GM12878 (cell line): ENCODE results near the gene TAF10. TPM values are rescaled to one million over a fixed set of nuclear protein-coding genes. Genes with fewer than 3 reads are reported as not detected.

Experiments used
- ATAC-seq: fragments of 200-7000 bp; cut with Tn5 transposase; 3 replicates; pipeline ENCODE4 v1.9.1; 2020; ENCODE audit warnings: mild to moderate bottlenecking, moderate library complexity
- BruUV-seq: library from RNA; stranded (reverse); fragments of 400-500 nt; replicated peaks from 2 replicates; lab custom pipeline; 2021; lab: Mats Ljungman, UMichigan
- CTCF ChIA-PET: fragments of 300-600 bp; sonication (Branson Sonifier 250); formaldehyde crosslinking; extraction: SDS; loops from one replicate; lab custom pipeline; 2021; ENCODE audit warnings: inconsistent platforms; lab: Yijun Ruan, JAX
- POLR2A ChIA-PET: fragments of 350-600 bp; formaldehyde crosslinking; extraction: SDS; loops from one replicate; lab custom pipeline; 2021; ENCODE audit warnings: inconsistent platforms; lab: Charles Lee
- RAD21 ChIA-PET: fragments of 300-600 bp; sonication (Branson Sonifier 250); formaldehyde crosslinking; loops from one replicate; lab custom pipeline; 2023; ENCODE audit warnings: antibody characterized with exemption; ENCODE audit not compliant: unreplicated experiment; lab: Charles Lee
- SMC1A ChIA-PET: fragments of 300-600 bp; sonication (Branson Sonifier 250); formaldehyde crosslinking; loops from one replicate; lab custom pipeline; 2023; ENCODE audit not compliant: unreplicated experiment, uncharacterized antibody; lab: Charles Lee
- DNase-seq: peaks from one replicate; pipeline ENCODE4 v3.0.0-alpha.2; 2011; ENCODE audit warnings: low read depth, low spot score
- FAIRE-seq: peaks from 3 replicates; lab custom pipeline; 2011; peaks lifted over from hg19 to GRCh38; lab: Jason Lieb, UNC
- H2AFZ ChIP-seq: 2 replicates; pipeline ENCODE4 v1.6.0; 2011; ENCODE audit warnings: low read depth, low read length, control low read depth; ENCODE audit not compliant: control insufficient read depth
- H3K27ac ChIP-seq: 2 replicates; pipeline ENCODE4 v1.5.1; 2011; ENCODE audit warnings: control low read depth; ENCODE audit not compliant: control insufficient read depth, insufficient read depth
- H3K27me3 ChIP-seq, 2 experiments: replicated peaks in 1 of 2; 2 replicates each; pipeline versions ENCODE4 v1.6.0 to v1.6.1; 2011; ENCODE audit warnings: low read length in 1 of 2; ENCODE audit not compliant: control insufficient read depth in 2 of 2, insufficient read depth in 2 of 2
- H3K36me3 ChIP-seq, 2 experiments: 2 replicates each; pipeline ENCODE4 v1.5.1; 2011; ENCODE audit warnings: low read length in 1 of 2; ENCODE audit not compliant: control insufficient read depth in 2 of 2, insufficient read depth in 2 of 2
- H3K4me1 ChIP-seq: 2 replicates; pipeline ENCODE4 v1.6.1; 2011; ENCODE audit warnings: mild to moderate bottlenecking, low read length, moderate library complexity, mixed read lengths; ENCODE audit not compliant: control insufficient read depth, insufficient read depth
- H3K4me2 ChIP-seq: 2 replicates; pipeline ENCODE4 v1.6.0; 2011; ENCODE audit warnings: control low read depth; ENCODE audit not compliant: control insufficient read depth, insufficient read depth
- H3K4me3 ChIP-seq: fragments of 200-600 bp; sonication (generic); 2 replicates; pipeline ENCODE4 v1.5.1; 2016
- H3K79me2 ChIP-seq: 2 replicates; pipeline ENCODE4 v1.6.0; 2011; ENCODE audit warnings: low read length; ENCODE audit not compliant: control insufficient read depth, insufficient read depth
- H3K9ac ChIP-seq: 2 replicates; pipeline ENCODE4 v1.8.0; 2011; ENCODE audit warnings: low read length, control low read depth, mixed read lengths; ENCODE audit not compliant: control insufficient read depth, insufficient read depth
- H3K9me3 ChIP-seq: replicated peaks from 3 replicates; pipeline ENCODE4 v1.5.1; 2011; ENCODE audit warnings: mild to moderate bottlenecking, low read length; ENCODE audit not compliant: control insufficient read depth, insufficient read depth
- H4K20me1 ChIP-seq: 2 replicates; pipeline ENCODE4 v1.6.0; 2011; ENCODE audit not compliant: control insufficient read depth, insufficient read depth
- BRCA1 ChIP-seq: IDR thresholded peaks from 2 replicates; pipeline ENCODE4 v1.6.1; 2011; ENCODE audit warnings: low read depth, low read length, improper control_type of control experiment
- EED ChIP-seq: sonication (generic); IDR thresholded peaks from 2 replicates; pipeline ENCODE4 v1.6.1; 2016; ENCODE audit warnings: antibody characterized with exemption, low read depth
- KLF5 ChIP-seq: fragments of 450-650 bp; IDR thresholded peaks from 2 replicates; pipeline ENCODE4 v1.6.1; 2014; ENCODE audit warnings: mild to moderate bottlenecking; ENCODE audit not compliant: partially characterized antibody
- WGBS: methylation state at CpG from one replicate; pipeline ENCODE4 v1.1.6; 2016; ENCODE audit warnings: low lambda C conversion rate; ENCODE audit not compliant: insufficient replicate concordance, insufficient coverage; ENCODE audit errors: missing lambda C conversion rate; 5-methylcytosine and 5-hydroxymethylcytosine counted together
- in situ Hi-C: fragments of 300-500 bp; cut with MboI; formaldehyde crosslinking; loops from 9 replicates; pipeline ENCODE4 v1.14.3; 2018; ENCODE audit warnings: mixed read lengths
- intact Hi-C: fragments of 100-400 bp; cut with micrococcal nuclease; formaldehyde crosslinking; loops from one replicate; pipeline ENCODE4 v1.14.2; 2022; ENCODE audit not compliant: unreplicated experiment
- polyA plus RNA-seq, 11 experiments: library from polyadenylated mRNA; depleted of rRNA in 4 of 11; unstranded in 6 of 11; stranded (reverse) in 5 of 11; fragments of >200 nt; fragmentation: Nextera tagmentation in 4 of 11; fragmentation: Illumina TruSeq in 1 of 11; extraction: Ambion mirVana in 4 of 11; extraction: Trizol in 1 of 11; gene quantifications; 1 replicate in 1 of 11; 2 replicates in 10 of 11; pipeline versions ENCODE4 v1.2.1 to v1.2.3, GENCODE V29; 2011 to 2016; ENCODE audit warnings: inconsistent platforms in 2 of 11, missing spikeins in 2 of 11, low read depth in 1 of 11
- total RNA-seq, 4 experiments: library from RNA; depleted of rRNA in 3 of 4; stranded (reverse); fragments of >200 nt in 3 of 4; fragmentation: Illumina TruSeq in 1 of 4; extraction: Trizol in 1 of 4; gene quantifications; 2 replicates each; pipeline versions ENCODE4 v1.2.1 to v1.2.3, GENCODE V29; 2013 to 2021
- TF ChIP-seq, protein P1 (sequence below): IDR thresholded peaks from 2 replicates; pipeline ENCODE4 v1.6.1; 2011; ENCODE audit warnings: low read depth, mild to moderate bottlenecking, low read length, moderate library complexity, borderline replicate concordance; ENCODE audit errors: extremely low read depth

Gene TAF10
- total and polyA plus RNA-seq, 10 of the 15 experiments (the other 5 are each of a cell fraction or from before 2014, with no cell fraction given): 26.7 to 251 (median 149) TPM

DNA sequence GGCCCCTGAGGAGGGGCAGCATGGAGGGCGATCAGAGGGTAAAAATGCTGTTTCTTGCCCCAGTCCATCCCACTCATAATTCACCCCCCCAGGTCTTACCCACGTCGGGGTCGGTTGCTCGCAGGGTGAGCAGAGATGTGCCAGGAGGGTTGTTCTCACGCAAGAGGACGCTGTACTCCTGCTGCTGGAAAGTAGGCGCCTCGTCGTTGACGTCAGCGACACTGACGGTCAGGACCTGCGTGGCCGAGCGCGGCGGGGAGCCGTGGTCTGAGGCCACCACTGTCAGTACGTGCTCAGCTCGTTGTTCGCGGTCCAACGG, 17.5 kb upstream of the TAF10 start:
- SMC1A ChIA-PET: interaction anchor here (0.7 kb wide), 1 partner anchor 10 kb away, joined by 3 read pairs; the partner anchor contains the start of gene TPP1
- Histone ChIP-seq H3K9ac (no peak overlapping the region), H4K20me1 (no peaks in the 10 kb centered on the region), H3K4me3 (no peak overlapping the region), H2AFZ (no peak overlapping the region), H3K4me2 (no peak overlapping the region), H3K9me3 (no peaks in the 10 kb centered on the region), H3K27ac (no peak overlapping the region), H3K36me3 (no peaks in the 10 kb centered on the region), H3K27me3 (no peaks in the 10 kb centered on the region), H3K4me1 (peaks cover 9% of the 10 kb centered on the region), H3K79me2 (no peaks in the 10 kb centered on the region)
- BruUV-seq: no TSS peak
- CTCF ChIA-PET: interaction anchor here (2.3 kb wide), 1 partner anchor 12 kb away, joined by 6 read pairs; no protein-coding TSS in a partner anchor
- DNase-seq (no peak), FAIRE-seq (no peak), ATAC-seq (no peak)
- in situ Hi-C loops (no loop called here), intact Hi-C loops (no loop called here)
- 83% methylated on average over 24 of the region's 24 CpGs for WGBS
- TF ChIP-seq, protein P1, sequence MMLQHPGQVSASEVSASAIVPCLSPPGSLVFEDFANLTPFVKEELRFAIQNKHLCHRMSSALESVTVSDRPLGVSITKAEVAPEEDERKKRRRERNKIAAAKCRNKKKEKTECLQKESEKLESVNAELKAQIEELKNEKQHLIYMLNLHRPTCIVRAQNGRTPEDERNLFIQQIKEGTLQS: no peak
- POLR2A ChIA-PET: no interaction called here
- RAD21 ChIA-PET: no interaction called here

DNA sequence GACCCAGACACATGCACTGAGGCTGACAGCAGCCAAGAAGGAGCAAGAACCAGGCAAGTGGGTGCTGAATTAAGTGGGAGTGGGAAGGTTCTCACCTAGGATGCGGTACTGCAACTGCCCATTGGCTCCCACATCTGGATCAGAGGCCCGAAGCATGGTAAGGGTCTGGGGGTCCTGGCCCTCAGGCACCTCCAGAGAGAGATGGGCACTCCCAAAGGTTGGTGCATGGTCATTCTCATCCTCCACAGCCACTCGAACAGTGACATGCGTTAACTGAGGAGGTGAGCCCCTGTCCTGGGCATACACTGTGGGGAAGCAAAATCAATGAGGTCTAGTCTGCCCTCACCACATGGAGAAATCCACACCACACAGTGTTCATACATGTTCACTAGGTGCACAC, 16.5 kb upstream of the TAF10 start:
- no peak for TF ChIP-seq KLF5
- TF ChIP-seq EED: no peak
- no peak for TF ChIP-seq BRCA1
- 68% methylated on average over 4 of the region's 4 CpGs for WGBS
- intact Hi-C loops: no loop called here
- Histone ChIP-seq H3K4me3 (no peak overlapping the region), H3K27ac (no peak overlapping the region), H2AFZ (no peak overlapping the region), H3K4me1 (peaks cover 9% of the 10 kb centered on the region), H3K79me2 (no peaks in the 10 kb centered on the region), H3K9me3 (no peaks in the 10 kb centered on the region), H3K36me3 (no peaks in the 10 kb centered on the region), H3K27me3 (no peaks in the 10 kb centered on the region), H3K9ac (no peak overlapping the region), H4K20me1 (no peaks in the 10 kb centered on the region), H3K4me2 (no peak overlapping the region)
- FAIRE-seq (no peak), ATAC-seq (no peak), DNase-seq (no peak)
- in situ Hi-C loops: no loop called here
- ChIA-PET SMC1A (no interaction called here), RAD21 (interaction anchor here (1.5 kb wide), 1 partner anchor 10 kb away, joined by 13 read pairs; the partner anchor contains the start of gene TPP1), POLR2A (interaction anchor here (1.8 kb wide), 1 partner anchor 9 kb away, joined by 10 read pairs; the partner anchor contains the start of gene TPP1), CTCF (interaction anchor here (1.3 to 2.3 kb wide), 2 partner anchors 10 to 11 kb away, joined by 4 to 6 read pairs; no protein-coding TSS in a partner anchor)
- no TSS peak for BruUV-seq
